Suppressor macrophage treated with lipopolysaccharide for 4 hours (primary cell): ENCODE measurements around the gene ANAPC2.

Experiments
- DNase-seq: peaks from one replicate; pipeline ENCODE4 v3.0.0-alpha.2; 2020

ANAPC2 gene

GRCh38 chr9:137214620-137215019, 26.3 kb upstream of the ANAPC2 start:
- DNase-seq = no peak

GRCh38 chr9:137213160-137214060, 25.1 kb upstream of the ANAPC2 start:
- no peak for DNase-seq

GRCh38 chr9:137212520-137212919, 24.2 kb upstream of the ANAPC2 start:
- no peak for DNase-seq

- no peak for DNase-seq
Measured at GRCh38 chr9:137211532-137211931, 23.2 kb upstream of the ANAPC2 start.

- DNase-seq = no peak
Measured at GRCh38 chr9:137206602-137207001, 18.2 kb upstream of the ANAPC2 start.

- DNase-seq = peak; percentile 93
Measured at GRCh38 chr9:137205126-137206069, 17.0 kb upstream of the ANAPC2 start, which contains the start of the genes NDOR1 and TMEM203. Gene NDOR1 (plus strand): TSS chr9:137205700. CDS start chr9:137205778, 78 bp downstream. Gene TMEM203 (minus strand): TSS chr9:137205648. CDS start chr9:137205414, 234 bp downstream.

GRCh38 chr9:137204731-137205125, 16.4 kb upstream of the ANAPC2 start:
- no peak for DNase-seq

GRCh38 chr9:137202966-137203365, 14.6 kb upstream of the ANAPC2 start:
- no peak for DNase-seq

GRCh38 chr9:137201205-137201868, 13.0 kb upstream of the ANAPC2 start:
- DNase-seq = no peak

GRCh38 chr9:137200311-137201204, 12.2 kb upstream of the ANAPC2 start, which contains the start of gene TPRN:
Gene TPRN (minus strand): TSS chr9:137200741. CDS start chr9:137200711, 30 bp downstream.
- DNase-seq = peak; percentile 100

- DNase-seq = no peak
Measured at GRCh38 chr9:137199411-137200121, 11.2 kb upstream of the ANAPC2 start.

- no peak for DNase-seq
Measured at GRCh38 chr9:137198902-137199283, 10.5 kb upstream of the ANAPC2 start.

GRCh38 chr9:137198051-137198901, 9.9 kb upstream of the ANAPC2 start:
- no peak for DNase-seq

- no peak for DNase-seq
Measured at GRCh38 chr9:137195525-137196220, 7.3 kb upstream of the ANAPC2 start.

GRCh38 chr9:137194909-137195308, 6.5 kb upstream of the ANAPC2 start:
- DNase-seq = no peak

- no peak for DNase-seq
Measured at GRCh38 chr9:137194388-137194787, 6.0 kb upstream of the ANAPC2 start.

- DNase-seq = no peak
Measured at GRCh38 chr9:137193771-137194170, 5.4 kb upstream of the ANAPC2 start.

- no peak for DNase-seq
Measured at GRCh38 chr9:137192859-137193258, 4.5 kb upstream of the ANAPC2 start.

- no peak for DNase-seq
Measured at GRCh38 chr9:137192448-137192780, 4.1 kb upstream of the ANAPC2 start.
